ENCODE results near the gene DLG5. TPM values are rescaled to one million over a fixed set of nuclear protein-coding genes. Genes with fewer than 3 reads are reported as not detected.

The DLG5 gene
- total RNA-seq, 1 donor from 2014 or later: 1.1 TPM

DNA sequence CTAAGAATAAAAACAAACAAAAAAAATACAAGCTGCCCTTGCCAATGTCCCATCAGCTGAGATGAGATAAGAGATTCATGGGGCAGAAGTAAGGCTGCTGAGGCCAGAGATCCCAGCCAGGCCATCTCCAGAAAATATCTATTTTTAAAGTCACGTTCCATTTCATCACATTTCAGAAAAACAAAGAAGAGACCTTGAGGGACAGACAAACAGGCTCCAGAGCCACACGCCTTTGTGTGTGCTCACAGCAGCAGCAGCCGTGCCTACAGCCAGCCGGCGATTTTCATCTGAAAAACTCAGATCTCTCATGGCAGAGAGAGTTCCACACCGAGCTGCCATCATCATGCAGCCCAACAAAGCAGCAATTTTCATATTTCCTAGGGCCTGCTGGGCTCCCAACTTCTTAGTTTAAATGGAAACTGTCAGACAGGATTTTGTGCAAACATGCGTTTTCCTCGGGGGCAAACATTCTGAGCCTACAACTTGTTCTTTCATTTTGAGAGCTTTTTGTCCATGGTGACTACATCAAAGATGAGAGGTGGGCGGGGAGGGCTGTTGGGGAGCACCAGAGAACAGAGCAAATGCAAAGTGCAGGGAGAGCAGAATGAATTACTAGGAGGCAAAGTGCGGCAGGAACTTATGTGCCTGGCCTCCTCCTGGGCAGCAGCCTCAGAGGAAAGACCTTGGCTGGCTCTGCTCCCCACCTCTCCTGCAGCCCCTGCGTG is 38.8 kb downstream of the DLG5 start:
- H3K27ac Mint-ChIP-seq: no peak overlapping the region
- DNase-seq (no peak), ATAC-seq (ENCODE audit: low read depth) (no peak)
- H3K9me3 Mint-ChIP-seq: no peaks in the 10 kb centered on the region
- peaks cover 4% of the 10 kb centered on the region for H3K27me3 Mint-ChIP-seq
- H3K4me3 Mint-ChIP-seq: no peak overlapping the region
- no peaks in the 10 kb centered on the region for H3K36me3 Mint-ChIP-seq (ENCODE audit: low read depth)
- ChIA-PET POLR2A (no interaction called here), CTCF (no interaction called here)
- intact Hi-C loops (cut with micrococcal nuclease): no loop called here
- TF ChIP-seq, protein P1, sequence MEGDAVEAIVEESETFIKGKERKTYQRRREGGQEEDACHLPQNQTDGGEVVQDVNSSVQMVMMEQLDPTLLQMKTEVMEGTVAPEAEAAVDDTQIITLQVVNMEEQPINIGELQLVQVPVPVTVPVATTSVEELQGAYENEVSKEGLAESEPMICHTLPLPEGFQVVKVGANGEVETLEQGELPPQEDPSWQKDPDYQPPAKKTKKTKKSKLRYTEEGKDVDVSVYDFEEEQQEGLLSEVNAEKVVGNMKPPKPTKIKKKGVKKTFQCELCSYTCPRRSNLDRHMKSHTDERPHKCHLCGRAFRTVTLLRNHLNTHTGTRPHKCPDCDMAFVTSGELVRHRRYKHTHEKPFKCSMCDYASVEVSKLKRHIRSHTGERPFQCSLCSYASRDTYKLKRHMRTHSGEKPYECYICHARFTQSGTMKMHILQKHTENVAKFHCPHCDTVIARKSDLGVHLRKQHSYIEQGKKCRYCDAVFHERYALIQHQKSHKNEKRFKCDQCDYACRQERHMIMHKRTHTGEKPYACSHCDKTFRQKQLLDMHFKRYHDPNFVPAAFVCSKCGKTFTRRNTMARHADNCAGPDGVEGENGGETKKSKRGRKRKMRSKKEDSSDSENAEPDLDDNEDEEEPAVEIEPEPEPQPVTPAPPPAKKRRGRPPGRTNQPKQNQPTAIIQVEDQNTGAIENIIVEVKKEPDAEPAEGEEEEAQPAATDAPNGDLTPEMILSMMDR (IDR thresholded peaks at IDR 0.05): no peak
- H3K4me1 Mint-ChIP-seq: no peaks in the 10 kb centered on the region

DNA sequence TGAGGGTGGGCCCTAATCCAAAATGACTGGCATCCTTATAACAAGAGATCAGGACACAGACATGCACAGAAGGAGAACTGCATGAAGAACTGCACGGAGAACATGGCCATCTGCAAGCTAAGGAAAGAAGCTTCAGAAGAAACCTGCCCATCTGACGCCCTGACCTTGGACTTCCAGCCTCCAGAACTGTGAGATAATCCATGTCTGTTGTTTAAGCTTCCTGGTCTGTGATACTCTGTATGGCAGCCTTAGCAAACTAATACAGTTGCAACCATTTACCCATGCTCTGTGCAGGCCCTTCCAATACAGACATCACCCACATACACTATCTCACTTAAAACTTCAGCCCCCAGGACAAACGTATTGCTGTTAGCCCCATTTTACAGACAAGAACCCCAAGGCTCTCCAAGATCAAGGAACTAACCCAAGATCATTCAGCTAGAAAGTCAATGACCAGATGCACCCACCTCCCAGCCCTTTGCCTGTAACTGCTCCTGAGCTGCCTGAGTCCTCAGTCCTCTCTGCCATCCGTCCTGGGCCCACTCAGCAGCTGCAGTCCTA is 39.7 kb downstream of the DLG5 start:
- ATAC-seq (ENCODE audit: low read depth): no peak
- no peaks in the 10 kb centered on the region for H3K9me3 Mint-ChIP-seq
- POLR2A ChIA-PET: no interaction called here
- intact Hi-C loops (cut with micrococcal nuclease): no loop called here
- H3K4me3 Mint-ChIP-seq: no peak overlapping the region
- TF ChIP-seq, protein P1 (IDR thresholded peaks at IDR 0.05): no peak
- H3K4me1 Mint-ChIP-seq: no peaks in the 10 kb centered on the region
- CTCF ChIA-PET: interaction anchor here (0.6 kb wide), 1 partner anchor 34 kb away, joined by 3 read pairs; no protein-coding TSS in a partner anchor
- no peak for DNase-seq
- no peaks in the 10 kb centered on the region for H3K36me3 Mint-ChIP-seq (ENCODE audit: low read depth)
- peaks cover 4% of the 10 kb centered on the region for H3K27me3 Mint-ChIP-seq
- no peak overlapping the region for H3K27ac Mint-ChIP-seq

DNA sequence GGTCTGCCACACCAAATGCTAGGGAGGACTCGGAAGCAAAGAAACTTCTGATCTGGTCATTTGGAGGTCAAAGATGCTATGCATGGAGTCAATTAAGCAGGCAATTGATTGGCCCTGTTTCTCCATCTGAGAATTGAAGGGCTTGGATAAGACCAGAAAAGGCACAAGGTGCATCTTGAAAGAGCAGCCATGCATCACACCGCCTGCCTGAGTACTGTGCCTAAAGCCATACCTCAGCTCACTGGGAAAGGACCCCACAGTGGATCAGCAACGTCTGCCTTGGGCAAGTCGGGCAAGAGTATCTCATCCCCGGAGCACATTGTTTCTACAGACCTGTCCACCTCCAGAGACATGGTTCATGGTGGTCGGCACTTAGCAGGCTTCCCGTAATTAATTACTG is 42.4 kb downstream of the DLG5 start:
- no peaks in the 10 kb centered on the region for H3K36me3 Mint-ChIP-seq (ENCODE audit: low read depth)
- POLR2A ChIA-PET: no interaction called here
- H3K4me3 Mint-ChIP-seq: no peak overlapping the region
- CTCF ChIA-PET: no interaction called here
- H3K4me1 Mint-ChIP-seq: no peaks in the 10 kb centered on the region
- intact Hi-C loops (cut with micrococcal nuclease): no loop called here
- TF ChIP-seq, protein P1 (IDR thresholded peaks at IDR 0.05): no peak
- peaks cover 4% of the 10 kb centered on the region for H3K27me3 Mint-ChIP-seq
- DNase-seq: no peak
- ATAC-seq (ENCODE audit: low read depth): no peak
- H3K9me3 Mint-ChIP-seq: no peaks in the 10 kb centered on the region
- no peak overlapping the region for H3K27ac Mint-ChIP-seq

DNA sequence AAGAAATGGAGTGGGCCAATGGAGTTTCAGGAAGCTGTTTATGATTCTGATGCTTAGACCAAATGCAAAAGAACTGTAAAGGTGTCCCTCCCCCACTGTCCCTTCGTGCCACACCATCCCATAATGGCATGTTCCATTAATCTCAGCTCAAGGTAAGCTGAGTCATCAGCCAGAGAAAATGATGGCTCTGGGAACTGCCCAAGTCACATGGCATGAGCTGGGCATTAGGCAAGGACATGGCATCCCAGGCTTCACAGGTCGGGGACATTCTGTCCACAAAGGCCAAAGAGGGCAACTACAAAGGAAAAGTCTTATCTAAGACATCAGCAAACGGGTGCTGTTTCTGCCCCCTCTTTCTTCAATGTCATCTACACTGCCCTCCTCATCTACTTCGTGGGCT is 44.9 kb downstream of the DLG5 start:
- Mint-ChIP-seq H3K4me1 (peaks cover 18% of the 10 kb centered on the region), H3K4me3 (no peak overlapping the region), H3K9me3 (no peaks in the 10 kb centered on the region), H3K27me3 (peaks cover 4% of the 10 kb centered on the region), H3K36me3 (ENCODE audit: low read depth) (no peaks in the 10 kb centered on the region), H3K27ac (no peak overlapping the region)
- intact Hi-C loops (cut with micrococcal nuclease): no loop called here
- TF ChIP-seq, protein P1 (IDR thresholded peaks at IDR 0.05): no peak
- POLR2A ChIA-PET: no interaction called here
- ATAC-seq (ENCODE audit: low read depth) (no peak), DNase-seq (no peak)
- CTCF ChIA-PET: no interaction called here

DNA sequence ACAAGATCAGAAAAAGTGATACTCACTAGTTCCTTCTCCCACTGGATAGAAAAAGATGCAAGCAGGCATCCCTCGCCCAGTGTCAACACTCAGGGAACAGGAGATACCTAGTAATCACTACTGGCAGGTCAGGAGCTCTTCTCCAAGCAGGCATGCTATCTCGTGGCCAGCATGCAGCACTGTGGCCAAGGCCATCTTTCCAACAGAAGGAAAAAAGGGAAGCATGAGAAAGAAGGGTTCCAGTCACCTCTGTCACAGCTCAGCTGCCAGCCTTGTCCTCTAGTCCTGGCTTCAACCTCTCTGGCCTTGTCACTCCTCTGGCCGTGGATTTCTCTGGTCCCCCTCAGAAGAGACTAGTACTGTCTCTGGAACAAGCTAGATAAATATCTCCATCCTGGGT is 45.3 kb downstream of the DLG5 start:
- H3K27me3 Mint-ChIP-seq: peaks cover 4% of the 10 kb centered on the region
- ChIA-PET CTCF (no interaction called here), POLR2A (no interaction called here)
- no peak overlapping the region for H3K27ac Mint-ChIP-seq
- no peak overlapping the region for H3K4me3 Mint-ChIP-seq
- H3K4me1 Mint-ChIP-seq: peaks cover 18% of the 10 kb centered on the region
- H3K36me3 Mint-ChIP-seq (ENCODE audit: low read depth): no peaks in the 10 kb centered on the region
- DNase-seq: no peak
- intact Hi-C loops (cut with micrococcal nuclease): no loop called here
- no peak for ATAC-seq (ENCODE audit: low read depth)
- TF ChIP-seq, protein P1 (IDR thresholded peaks at IDR 0.05): no peak
- no peaks in the 10 kb centered on the region for H3K9me3 Mint-ChIP-seq

All from activated B cell treated with CpG ODN at 0.5 μM for 24 hours (primary cell).